Ovary (tissue), 10 donors: ENCODE data around the gene HMOX1. TPM values are rescaled to one million over a fixed set of nuclear protein-coding genes. Genes with fewer than 3 reads are reported as not detected.

Experiments
- DNase-seq, 5 donors: peaks; one replicate each; pipeline ENCODE4 v3.0.0-alpha.2; 2019 to 2020
- H3K27ac ChIP-seq, 2 donors: fragments of 200-600 bp; one replicate each; pipeline versions ENCODE4 v1.5.1 to v1.8.0; 2019 to 2022
- H3K27me3 ChIP-seq: fragments of 200-600 bp; one replicate; pipeline ENCODE4 v1.8.0; 2022
- H3K36me3 ChIP-seq: fragments of 200-600 bp; sonication (generic); one replicate; pipeline ENCODE4 v1.5.1; 2019
- H3K4me1 ChIP-seq: one replicate; pipeline ENCODE4 v1.8.1; 2013; ENCODE audit warnings: mild to moderate bottlenecking, moderate library complexity; ENCODE audit not compliant: insufficient read depth
- H3K4me3 ChIP-seq: fragments of 200-600 bp; sonication (generic); one replicate; pipeline ENCODE4 v1.5.1; 2017
- H3K9me3 ChIP-seq, 2 donors: fragments of 200-600 bp in 1 of 2; sonication (generic) in 1 of 2; one replicate each; pipeline versions ENCODE4 v1.5.1 to v1.8.1; 2013 to 2019; ENCODE audit warnings: mild to moderate bottlenecking in 1 of 2, moderate library complexity in 1 of 2
- CTCF ChIP-seq, 3 donors: fragments of 450-650 bp in 2 of 3; fragments of 200-600 bp in 1 of 3; IDR thresholded peaks; one replicate each; pipeline versions ENCODE4 v1.5.1 to v1.8.0; 2016 to 2022; ENCODE audit warnings: antibody characterized with exemption in 3 of 3, mild to moderate bottlenecking in 1 of 3
- EP300 ChIP-seq: sonication (generic); formaldehyde crosslinking; IDR thresholded peaks from one replicate; pipeline ENCODE4 v1.6.1; 2017; ENCODE audit warnings: antibody characterized with exemption
- POLR2A ChIP-seq: fragments of 450-650 bp; IDR thresholded peaks from one replicate; pipeline ENCODE4 v1.6.1; 2017; ENCODE audit warnings: antibody characterized with exemption, mild to moderate bottlenecking, moderate library complexity
- WGBS, 3 donors: extraction: QIAGEN DNeasy Blood & Tissue Kit in 1 of 3; methylation state at CpG; one replicate each; pipeline versions ENCODE4 v1.1.5 to v1.1.7; 2013 to 2017; 5-methylcytosine and 5-hydroxymethylcytosine counted together
- intact Hi-C, 4 donors: fragments of 100-400 bp; cut with DNase I; formaldehyde crosslinking; loops; one replicate each; pipeline versions ENCODE4 v1.11.0 to v1.15.1; 2022 to 2023
- long read RNA-seq, 3 donors: library from polyadenylated mRNA in 2 of 3; unstranded in 2 of 3; transcript quantifications; one replicate each; pipeline ENCODE4 v2.0.0 and lab custom pipeline, GENCODE V29; 2021 to 2026
- polyA plus RNA-seq, 2 donors: library from polyadenylated mRNA; stranded (reverse); fragments of 200-250 nt in 1 of 2; fragments of 350-450 nt in 1 of 2; fragmentation: Illumina TruSeq in 1 of 2; extraction: RNeasy Lipid Tissue Mini Kit (QIAGEN cat#74804) in 1 of 2; gene quantifications; one replicate each; pipeline ENCODE4 v1.2.3, GENCODE V29; 2013 to 2014
- total RNA-seq, 7 donors: library from RNA; depleted of rRNA in 2 of 7; stranded (reverse); fragments of >200 nt in 2 of 7; fragmentation: NEBNext Ultra II Directional in 3 of 7; extraction: Animal tissue kit (Norgen Biotek cat#: 25700) in 3 of 7; gene quantifications; one replicate each; pipeline versions ENCODE4 v1.1.0 to v1.2.4, GENCODE V29; 2016 to 2023
- donor health status: DM: no; HTN: no; CAD: no; lungs with moderate emphysema.
- donor health status: DM: no; HTN: no; CAD: no.
- donor health status: Bipolar disorder and iron deficiency.
- donor health status: DM: yes; HTN: yes; CAD: no.
- donor health status: DM: no; HTN: no; CAD: no.
- donor health status: DM: yes; HTN: yes; CAD: no.

HMOX1 gene
- total RNA-seq, result 100 to 1,000 TPM in 1 of 7 donors, 10 to 100 TPM in 6; 45.0 to 101 (median 55.6) TPM
- 100 to 1,000 TPM in 1 of 2 donors, 10 to 100 TPM in 1; 71.4 to 243 TPM for polyA plus RNA-seq
- long read RNA-seq, donor 1, transcript HMOX1-201 (5 exons, 1,822 nt), result major isoform, 81 of 93 reads
- long read RNA-seq, donor 1, partial matches to known transcripts, result 12 of 93 reads
- long read RNA-seq, donor 1, other reads (novel, unspliced or antisense), result 0 of 93 reads
- long read RNA-seq, donor 2, transcript HMOX1-201 (5 exons, 1,822 nt), result major isoform, 8 of 8 reads
- long read RNA-seq, donor 2, partial matches to known transcripts, result 0 of 8 reads
- long read RNA-seq, donor 2, other reads (novel, unspliced or antisense), result 0 of 8 reads
- long read RNA-seq, donor 3, transcript HMOX1-201 (5 exons, 1,822 nt), result major isoform, 17 of 31 reads
- long read RNA-seq, donor 3, partial matches to known transcripts, result 14 of 31 reads
- long read RNA-seq, donor 3, other reads (novel, unspliced or antisense), result 0 of 31 reads

- Histone ChIP-seq H3K4me1 (peaks cover 23% of the 10 kb centered on the region), H3K9me3 (no peaks in the 10 kb centered on the region), H3K4me3 (peak within 1 kb of the TSS; percentile 85), H3K36me3 (no peaks in the 10 kb centered on the region), H3K27ac (peak within 1 kb of the TSS; percentile 22 to 62), H3K27me3 (no peaks in the 10 kb centered on the region)
- intact Hi-C loops, result no loop called here
- TF ChIP-seq POLR2A, result peak; percentile 80
- no peak for TF ChIP-seq CTCF (IDR thresholded peaks at IDR 0.05)
- WGBS, 3 donors, result 3 to 4% (median 3%) methylated on average over 44 to 47 of the region's 47 CpGs
- DNase-seq, result peak; percentile 91 to 95 (median 93)
Observed at GRCh38 chr22:35380537-35381423, at the start of gene HMOX1. Gene HMOX1, plus strand, starts transcription at chr22:35381096. Its CDS starts 78 bp downstream, at chr22:35381174.

- 67 to 69% (median 69%) methylated on average over 6 of the region's 6 CpGs for WGBS, 3 donors
- intact Hi-C loops, result no loop called here
Observed at GRCh38 chr22:35332278-35332677, 48.6 kb upstream of the HMOX1 start.

GRCh38 chr22:35333220-35333619 lies 47.7 kb upstream of the HMOX1 start:
- Histone ChIP-seq H3K4me3 (no peak overlapping the region), H3K9me3 (no peaks in the 10 kb centered on the region), H3K36me3 (no peaks in the 10 kb centered on the region), H3K4me1 (no peaks in the 10 kb centered on the region), H3K27me3 (no peaks in the 10 kb centered on the region), H3K27ac (no peak overlapping the region)
- no peak for DNase-seq
- 88 to 97% (median 91%) methylated on average over 7 of the region's 7 CpGs for WGBS, 3 donors
- TF ChIP-seq EP300, result no peak
- no peak for TF ChIP-seq POLR2A
- TF ChIP-seq CTCF (IDR thresholded peaks at IDR 0.05), result no peak
- intact Hi-C loops, result no loop called here

More at GRCh38 chr22:35332278-35332677, 48.6 kb upstream of the HMOX1 start:
- TF ChIP-seq CTCF (IDR thresholded peaks at IDR 0.05) (no peak), EP300 (no peak), POLR2A (no peak)
- DNase-seq, result no peak
- no peak overlapping the region for H3K4me3 ChIP-seq
- H3K27me3 ChIP-seq, result no peaks in the 10 kb centered on the region
- no peaks in the 10 kb centered on the region for H3K36me3 ChIP-seq
- H3K27ac ChIP-seq, result no peak overlapping the region
- H3K4me1 ChIP-seq, result no peaks in the 10 kb centered on the region
- H3K9me3 ChIP-seq, result no peaks in the 10 kb centered on the region

GRCh38 chr22:35334004-35334403 lies 46.9 kb upstream of the HMOX1 start:
- H3K9me3 ChIP-seq, result no peaks in the 10 kb centered on the region
- H3K4me3 ChIP-seq, result no peak overlapping the region
- TF ChIP-seq EP300 (no peak), POLR2A (no peak), CTCF (IDR thresholded peaks at IDR 0.05) (no peak)
- no peak for DNase-seq
- no peaks in the 10 kb centered on the region for H3K4me1 ChIP-seq
- H3K27me3 ChIP-seq, result no peaks in the 10 kb centered on the region
- 70 to 78% (median 73%) methylated on average over 9 of the region's 9 CpGs for WGBS, 3 donors
- intact Hi-C loops, result no loop called here
- H3K27ac ChIP-seq, result no peak overlapping the region
- H3K36me3 ChIP-seq, result no peaks in the 10 kb centered on the region
